HG03064 (cell line): ENCODE measurements around the gene SLC9A5.
A peak's percentile ranks its signal among the peaks of the same experiment; 100 is the strongest.

ENCODE experiments used
- ATAC-seq: cut with Tn5 transposase; IDR thresholded peaks from one replicate; pipeline ENCODE4 v1.9.1; 2021; ENCODE audit warnings: low read depth; ENCODE audit not compliant: unreplicated experiment

Gene SLC9A5

DNA sequence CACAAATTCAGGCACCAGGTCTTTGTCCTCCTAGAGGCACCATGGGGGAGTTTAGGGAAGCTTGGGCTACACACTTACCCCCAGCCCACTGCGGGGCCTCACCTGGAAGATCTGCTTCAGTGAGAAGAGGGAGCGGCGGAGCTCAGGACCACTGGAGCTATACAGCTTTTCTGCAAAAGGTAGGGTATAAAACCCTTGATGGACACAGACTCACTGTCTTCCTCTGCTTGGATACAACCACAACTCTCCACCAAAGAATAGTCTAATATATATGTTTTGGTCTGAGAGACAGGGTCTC lies 10.6 kb upstream of the SLC9A5 start:
- ATAC-seq = no peak

DNA sequence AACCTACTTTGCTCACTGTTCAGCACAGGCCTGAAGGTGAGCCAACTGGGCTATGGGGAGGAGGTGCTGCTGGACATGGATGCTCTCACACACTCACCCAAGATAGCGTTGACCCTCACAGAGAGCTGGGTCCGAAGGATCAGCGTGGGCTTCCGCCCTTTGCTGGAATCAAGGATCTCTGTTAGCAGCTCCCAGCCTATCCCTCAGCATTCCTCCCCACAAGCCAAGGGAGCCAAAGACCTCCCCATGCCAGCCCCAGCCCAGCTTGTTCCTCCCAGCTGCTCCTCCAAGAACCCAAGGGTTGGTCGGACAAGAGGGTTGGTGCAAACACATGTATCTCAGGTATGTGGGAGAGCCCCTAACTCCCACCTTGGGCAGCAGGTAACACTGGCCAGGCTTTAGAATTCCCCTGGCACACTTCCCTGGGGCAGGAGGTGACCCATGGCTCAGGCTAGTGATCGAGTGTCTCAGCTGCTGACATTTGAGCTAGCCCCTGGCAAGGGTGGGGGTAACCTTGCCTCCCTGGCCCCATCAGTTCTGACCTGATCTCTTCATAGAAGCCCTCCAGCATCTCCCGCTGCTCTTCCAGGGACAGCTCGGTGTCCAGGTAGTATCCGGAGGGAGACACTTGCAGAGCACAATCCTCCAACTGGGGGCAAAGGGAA lies 9.8 kb upstream of the SLC9A5 start:
- ATAC-seq = no peak

GRCh38 chr16:67240506-67240905 lies 8.3 kb upstream of the SLC9A5 start:
- ATAC-seq = no peak

DNA sequence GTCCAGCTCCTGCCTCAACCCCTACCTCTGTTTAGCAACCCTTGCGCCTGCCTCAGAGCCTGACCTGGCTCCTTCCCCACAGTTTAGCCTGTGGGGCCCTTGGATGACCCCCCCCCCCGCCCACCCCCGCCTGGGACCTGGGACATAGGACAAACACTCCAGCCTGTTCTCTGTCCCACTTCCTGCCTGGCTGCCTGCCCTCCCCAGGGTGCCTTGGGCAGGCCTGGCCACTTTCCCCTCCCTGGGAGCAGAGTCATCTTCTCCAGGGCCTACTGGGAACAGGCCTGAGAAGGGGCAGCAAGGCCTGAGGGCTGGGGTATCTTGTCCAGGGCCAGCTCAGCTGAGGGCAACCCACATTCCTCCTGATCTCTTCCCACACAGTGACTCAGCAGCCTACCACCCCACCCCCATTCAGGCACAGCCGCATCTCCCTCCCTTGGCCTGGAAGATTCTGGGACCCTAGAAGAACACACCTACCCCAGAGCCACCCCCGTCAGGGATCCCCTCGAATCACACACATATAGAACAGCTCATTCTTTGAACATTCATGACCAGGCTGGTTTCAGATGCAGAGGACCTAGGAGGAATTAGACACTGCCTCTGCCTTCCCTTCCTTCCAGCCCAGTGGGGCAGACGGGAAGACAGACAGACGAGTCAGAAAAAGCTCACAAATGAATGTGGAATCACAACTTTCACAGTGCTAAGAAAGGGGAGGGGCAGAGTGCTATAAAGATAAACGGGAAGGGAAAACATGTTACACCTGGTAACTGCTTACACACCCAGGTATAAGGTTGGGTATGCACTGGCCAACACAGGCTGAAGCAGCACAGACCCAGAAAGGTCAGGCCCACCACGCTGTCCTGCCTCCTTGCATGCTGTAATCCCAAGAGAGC lies 7.5 kb upstream of the SLC9A5 start:
- no peak for ATAC-seq

DNA sequence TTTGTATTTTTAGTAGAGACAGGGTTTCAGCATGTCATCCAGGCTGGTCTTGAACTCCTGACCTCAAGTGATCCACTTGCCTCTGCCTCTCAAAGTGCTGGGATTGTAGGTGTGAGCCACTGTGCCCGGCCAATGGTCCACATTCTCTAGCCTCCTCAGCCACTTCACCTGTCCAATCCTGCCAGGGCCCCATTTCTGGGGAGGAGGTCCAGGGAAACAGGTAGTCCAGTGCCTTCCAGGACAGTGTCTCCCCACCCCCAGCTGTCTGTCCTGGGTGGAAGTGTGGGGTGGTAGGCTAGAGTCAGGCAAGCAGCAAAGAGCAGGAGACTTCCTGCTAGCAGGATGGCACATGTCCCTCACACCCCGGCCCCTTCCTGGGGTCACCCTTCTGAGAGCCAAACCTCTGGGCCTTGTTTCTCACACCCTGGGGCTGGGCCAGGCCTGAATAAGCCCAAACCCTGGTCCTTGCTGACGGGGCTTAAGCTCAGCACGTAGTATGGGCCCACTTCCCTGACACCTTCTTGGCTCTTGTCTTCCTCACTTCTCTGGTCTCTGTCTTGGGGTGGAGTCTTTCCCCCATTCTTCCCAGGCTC lies 6.5 kb upstream of the SLC9A5 start:
- no peak for ATAC-seq

GRCh38 chr16:67243481-67243880 lies 5.3 kb upstream of the SLC9A5 start:
- ATAC-seq = no peak

DNA sequence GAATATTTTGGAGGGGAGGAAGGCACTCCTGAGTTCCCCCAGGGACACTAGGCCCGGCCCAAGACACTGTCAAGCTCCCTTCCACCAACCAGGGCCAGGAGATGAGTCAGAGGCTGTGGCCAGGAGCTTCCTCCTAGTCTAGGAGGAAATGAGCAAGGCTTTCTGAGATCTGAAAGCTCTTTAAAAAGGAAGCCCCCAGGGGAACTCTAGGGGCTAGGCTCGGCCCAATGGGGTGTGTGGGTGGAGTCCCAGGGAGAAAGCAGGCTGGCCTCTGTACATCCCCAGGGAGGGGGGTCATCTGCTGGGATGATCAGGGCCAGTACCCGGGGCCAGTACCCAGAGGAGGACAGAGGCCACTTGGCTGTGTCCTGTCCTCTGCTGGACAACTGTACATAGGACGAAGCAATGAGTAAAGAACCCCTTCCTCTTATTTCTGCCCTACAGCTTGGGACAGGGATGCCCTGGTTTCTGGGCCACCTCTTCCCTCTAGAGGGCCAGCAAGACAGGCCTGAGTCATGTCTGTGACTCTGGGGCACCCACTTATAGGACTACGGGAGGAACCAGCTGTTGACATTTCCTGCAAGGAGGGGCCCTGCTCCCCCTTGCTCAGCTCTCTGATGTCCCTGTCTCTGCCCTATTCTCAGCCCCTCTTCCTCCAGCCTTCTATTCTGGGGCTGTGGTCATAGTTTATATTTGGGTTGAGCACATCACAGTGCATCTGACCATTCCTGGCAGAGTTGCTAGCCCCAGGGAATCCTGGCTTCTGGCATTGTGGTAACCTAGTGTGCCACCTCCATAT lies 4.2 kb upstream of the SLC9A5 start:
- ATAC-seq = peak; percentile 45

DNA sequence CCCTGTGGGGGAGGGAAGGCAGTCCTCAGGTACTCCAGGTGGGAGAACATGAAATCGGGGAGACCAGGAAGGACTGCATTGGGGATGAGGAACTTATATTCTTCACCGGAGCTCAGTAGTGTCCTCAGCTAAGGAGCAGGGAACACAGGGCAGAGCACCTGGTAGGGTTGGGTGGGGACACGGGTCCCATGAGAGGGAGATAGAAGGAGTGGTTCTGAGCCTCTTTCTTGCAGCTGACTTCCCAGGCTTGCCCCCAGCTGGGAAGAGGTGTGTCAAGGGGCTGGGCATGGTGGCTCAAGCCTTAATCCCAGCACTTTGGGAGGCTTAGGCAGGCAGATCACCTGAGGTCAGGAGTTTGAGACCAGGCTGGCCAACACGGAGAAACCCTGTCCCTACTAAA lies 3.6 kb upstream of the SLC9A5 start:
- no peak for ATAC-seq

DNA sequence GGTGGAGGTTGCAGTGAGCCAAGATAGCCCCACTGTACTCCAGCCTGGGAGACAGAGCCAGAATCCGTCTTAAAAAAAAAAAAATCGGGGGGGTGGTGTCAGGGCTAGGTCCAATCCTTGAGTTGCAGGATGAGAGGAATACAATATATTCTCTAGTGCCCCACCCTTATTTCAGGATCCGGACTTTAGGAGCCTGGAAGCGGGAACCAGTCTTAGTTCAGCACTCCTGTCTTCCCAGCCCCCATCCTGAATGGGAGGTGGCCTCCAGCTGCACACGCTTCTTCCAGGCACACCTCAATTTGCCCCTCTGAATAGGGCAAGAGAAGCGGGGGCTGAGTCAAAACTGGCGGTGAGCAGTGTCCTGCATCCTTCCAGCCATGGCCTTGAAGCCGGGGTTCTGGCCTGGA lies 3.1 kb upstream of the SLC9A5 start:
- no peak for ATAC-seq

DNA sequence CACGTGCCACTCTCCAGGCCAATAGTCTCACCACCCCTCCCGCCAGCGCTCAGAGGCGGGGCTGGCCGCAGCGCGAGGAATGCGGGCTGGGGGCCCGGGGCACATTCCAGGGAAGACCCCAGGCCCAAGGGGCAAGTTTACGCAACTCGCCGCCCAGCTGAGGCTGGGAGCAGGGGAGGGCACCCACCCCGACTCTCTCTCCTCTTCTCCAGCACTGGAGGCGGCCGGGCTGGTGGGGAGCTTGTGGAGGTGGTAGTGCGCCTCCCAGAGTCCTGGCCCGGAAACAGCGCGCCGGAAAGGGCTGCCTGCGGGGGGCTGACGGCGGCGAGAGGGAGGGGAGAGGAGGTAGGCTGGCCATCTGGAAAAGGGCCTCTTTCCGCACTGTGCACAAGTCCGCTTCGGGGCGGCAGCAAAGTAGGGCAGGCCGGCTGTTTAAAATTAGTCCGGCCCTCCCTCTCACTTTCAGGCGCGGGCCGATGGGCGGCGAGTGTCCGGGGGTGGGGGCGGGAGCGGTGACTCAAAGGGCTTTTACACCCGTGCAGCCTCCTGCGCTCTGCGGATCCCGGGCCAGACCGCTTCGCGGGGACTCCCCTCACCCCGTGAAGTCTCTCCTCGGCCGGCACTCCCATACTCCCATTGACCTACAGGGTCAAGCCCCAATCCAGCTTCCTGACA lies 2.6 kb upstream of the SLC9A5 start:
- no peak for ATAC-seq

DNA sequence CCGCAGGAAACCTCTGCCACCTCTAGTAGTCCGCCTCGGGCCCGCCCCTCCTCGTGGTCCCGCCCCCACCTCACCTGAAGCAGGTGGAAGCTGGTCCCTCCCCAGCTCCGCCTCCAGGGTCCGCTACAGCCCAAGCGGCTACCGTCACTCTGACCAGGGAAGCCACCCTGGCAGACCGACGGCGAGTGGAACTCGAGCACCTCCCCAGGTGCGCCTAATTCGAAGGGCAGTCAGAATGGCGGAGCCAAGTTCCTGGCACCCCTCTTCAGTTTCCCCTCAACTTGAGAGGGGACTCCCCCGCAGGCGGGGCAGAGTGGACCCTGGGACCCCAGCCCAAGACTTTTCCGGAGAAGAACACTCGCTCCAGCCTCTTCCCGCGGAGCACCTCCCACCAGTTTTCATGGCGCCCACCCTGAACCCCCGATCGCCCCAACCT lies 2.0 kb upstream of the SLC9A5 start:
- ATAC-seq = no peak

GRCh38 chr16:67247192-67248072 lies 1.3 kb upstream of the SLC9A5 start, which contains the start of gene FHOD1:
TSS of gene FHOD1 (minus strand) at chr16:67247481. CDS start at chr16:67247410, 71 bp downstream.
- ATAC-seq = peak; percentile 41

DNA sequence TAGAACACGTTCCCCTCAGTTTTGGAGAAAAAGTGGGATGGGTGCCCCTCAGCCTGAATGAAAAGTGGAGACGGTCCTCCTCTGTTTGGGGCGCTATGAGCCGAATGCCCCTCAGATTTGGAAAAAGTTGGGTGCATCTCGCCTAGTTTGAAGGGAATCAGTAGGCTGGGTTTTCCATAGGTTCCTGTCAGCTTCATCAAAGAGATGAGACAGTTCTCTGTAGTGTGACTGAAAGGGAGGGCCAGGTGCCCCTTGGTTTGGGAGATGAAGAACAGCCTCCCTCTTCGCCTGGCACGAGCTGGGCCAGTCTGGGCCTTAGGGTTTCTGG lies 742 bp upstream of the SLC9A5 start:
- no peak for ATAC-seq

GRCh38 chr16:67249178-67250044 lies 632 bp downstream of the SLC9A5 start:
- no peak for ATAC-seq

- no peak for ATAC-seq
These were observed 1.2 kb downstream of the SLC9A5 start for GRCh38 chr16:67250045-67250327.

- ATAC-seq = no peak
These were observed 4.1 kb downstream of the SLC9A5 start for GRCh38 chr16:67252609-67253497.

DNA sequence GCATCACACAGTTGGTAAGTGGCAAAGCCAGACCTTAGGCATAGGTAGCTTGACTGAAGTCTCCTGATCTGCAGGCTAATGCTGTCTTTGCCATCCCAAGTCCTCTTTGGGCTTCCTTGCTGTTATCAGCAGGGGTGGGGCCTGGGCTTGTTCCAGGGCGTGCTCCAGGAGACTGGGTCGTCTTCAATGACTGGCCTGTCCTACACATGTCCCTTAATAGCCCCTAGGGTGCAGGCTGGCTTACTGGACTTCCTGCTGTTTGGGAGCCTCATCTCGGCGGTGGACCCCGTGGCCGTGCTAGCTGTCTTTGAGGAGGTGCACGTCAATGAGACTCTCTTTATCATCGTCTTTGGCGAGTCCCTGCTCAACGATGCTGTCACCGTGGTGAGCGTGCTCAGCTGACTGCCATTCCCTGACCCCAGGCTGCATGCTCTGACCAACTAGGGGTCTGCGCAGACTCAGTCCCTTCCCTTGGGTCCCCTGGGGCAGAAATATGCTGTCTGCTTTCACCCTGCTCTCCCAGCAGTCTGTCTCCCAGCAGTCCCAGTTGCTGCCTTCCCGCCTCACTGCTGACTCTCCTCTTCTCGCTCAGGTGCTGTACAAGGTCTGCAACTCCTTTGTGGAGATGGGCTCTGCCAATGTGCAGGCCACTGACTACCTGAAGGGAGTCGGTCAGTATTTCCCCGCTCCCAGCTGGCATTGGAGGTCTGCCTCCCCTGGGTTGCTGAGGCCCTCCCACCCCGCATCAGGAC lies 6.2 kb downstream of the SLC9A5 start:
- ATAC-seq = no peak
